HG03378 (cell line): ENCODE data around the gene TPRN.

Source experiments
- ATAC-seq: cut with Tn5 transposase; IDR thresholded peaks from one replicate; pipeline ENCODE4 v1.9.1; 2021; ENCODE audit warnings: mild to moderate bottlenecking, moderate library complexity; ENCODE audit not compliant: unreplicated experiment

TPRN gene

GRCh38 chr9:137191245-137191644 lies 9.3 kb downstream of the TPRN start:
- ATAC-seq = no peak

- no peak for ATAC-seq
These were observed 10.2 kb downstream of the TPRN start for GRCh38 chr9:137190315-137190856.

DNA sequence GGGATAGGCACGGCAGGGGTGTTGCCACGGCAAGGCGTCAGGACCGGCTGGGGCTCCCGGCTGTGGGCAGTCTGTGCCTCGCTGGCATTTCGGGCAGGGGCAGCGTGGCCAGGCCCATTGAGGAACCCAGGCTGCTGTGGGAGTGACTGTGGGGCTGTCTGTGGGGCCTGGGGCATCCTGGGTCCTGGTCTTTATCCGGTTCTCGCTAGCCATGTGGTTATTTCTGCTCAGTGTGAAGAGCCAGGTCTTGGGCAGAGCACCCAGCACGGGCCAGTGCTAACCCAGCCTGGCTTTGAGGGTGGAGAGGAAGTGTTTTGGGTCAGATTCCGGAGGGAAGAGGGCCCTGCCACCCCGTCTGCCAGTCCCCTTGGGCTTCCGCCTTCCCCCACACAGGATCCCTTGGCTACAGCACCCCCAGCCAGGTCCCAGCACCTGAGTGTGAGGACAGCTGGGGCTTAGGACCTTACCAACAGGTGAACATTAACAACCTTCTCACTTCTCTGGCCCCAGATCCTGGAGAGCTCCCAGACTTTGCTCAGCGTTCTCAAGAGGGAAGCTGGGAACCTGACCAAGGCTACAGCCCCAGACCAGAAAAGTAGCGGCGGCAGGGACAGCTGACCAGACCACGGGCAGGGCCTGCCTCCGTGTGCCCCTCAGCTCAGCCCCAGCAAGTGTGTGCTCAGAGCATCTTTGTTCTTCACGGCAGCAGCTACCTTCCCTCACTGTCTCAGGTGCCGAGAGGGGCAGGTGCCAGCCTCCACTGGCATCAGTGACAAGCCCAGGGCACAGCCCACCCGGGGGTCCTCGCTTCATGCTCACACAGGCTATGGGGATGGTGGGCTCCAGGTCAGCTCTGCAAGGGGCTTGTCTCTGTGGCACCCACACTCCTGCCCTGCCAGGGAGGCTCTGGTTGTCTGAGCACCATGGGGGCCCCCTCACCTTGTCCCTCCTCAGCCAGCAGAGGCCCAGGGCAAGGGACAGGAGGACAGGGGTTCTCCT lies 10.9 kb downstream of the TPRN start:
- ATAC-seq = no peak

GRCh38 chr9:137188490-137189296 lies 11.8 kb downstream of the TPRN start, which contains the start of the genes ANAPC2 and SSNA1:
ANAPC2 (minus strand) TSS chr9:137188560; CDS start chr9:137188532, 28 bp downstream.
SSNA1 (plus strand) TSS chr9:137188676; CDS start chr9:137188727, 51 bp downstream.
- peak; percentile 74 for ATAC-seq

- ATAC-seq = no peak
These were observed 12.5 kb downstream of the TPRN start for GRCh38 chr9:137188086-137188489.

GRCh38 chr9:137187386-137187785 lies 13.2 kb downstream of the TPRN start:
- no peak for ATAC-seq

GRCh38 chr9:137186385-137186784 lies 14.2 kb downstream of the TPRN start:
- no peak for ATAC-seq

DNA sequence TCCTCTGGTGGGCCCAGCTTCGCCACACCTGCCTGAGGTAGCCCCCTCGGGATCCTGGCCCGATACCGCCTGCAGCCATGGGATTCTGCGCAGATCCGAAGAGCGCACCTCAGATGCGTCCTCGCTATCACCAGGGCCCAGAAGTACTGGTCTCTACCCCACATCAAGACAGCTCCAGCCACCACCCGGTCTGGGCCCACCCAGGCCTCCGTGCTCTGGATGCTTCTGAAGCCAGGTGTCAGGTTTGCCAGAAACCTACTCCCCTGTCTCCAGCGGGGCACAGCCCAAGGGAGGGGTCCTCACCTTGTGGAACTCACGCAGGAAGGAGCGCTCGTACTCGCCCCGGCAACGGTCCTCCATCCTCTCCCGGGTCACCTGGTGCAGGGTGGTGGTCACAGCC lies 14.6 kb downstream of the TPRN start:
- ATAC-seq = no peak

DNA sequence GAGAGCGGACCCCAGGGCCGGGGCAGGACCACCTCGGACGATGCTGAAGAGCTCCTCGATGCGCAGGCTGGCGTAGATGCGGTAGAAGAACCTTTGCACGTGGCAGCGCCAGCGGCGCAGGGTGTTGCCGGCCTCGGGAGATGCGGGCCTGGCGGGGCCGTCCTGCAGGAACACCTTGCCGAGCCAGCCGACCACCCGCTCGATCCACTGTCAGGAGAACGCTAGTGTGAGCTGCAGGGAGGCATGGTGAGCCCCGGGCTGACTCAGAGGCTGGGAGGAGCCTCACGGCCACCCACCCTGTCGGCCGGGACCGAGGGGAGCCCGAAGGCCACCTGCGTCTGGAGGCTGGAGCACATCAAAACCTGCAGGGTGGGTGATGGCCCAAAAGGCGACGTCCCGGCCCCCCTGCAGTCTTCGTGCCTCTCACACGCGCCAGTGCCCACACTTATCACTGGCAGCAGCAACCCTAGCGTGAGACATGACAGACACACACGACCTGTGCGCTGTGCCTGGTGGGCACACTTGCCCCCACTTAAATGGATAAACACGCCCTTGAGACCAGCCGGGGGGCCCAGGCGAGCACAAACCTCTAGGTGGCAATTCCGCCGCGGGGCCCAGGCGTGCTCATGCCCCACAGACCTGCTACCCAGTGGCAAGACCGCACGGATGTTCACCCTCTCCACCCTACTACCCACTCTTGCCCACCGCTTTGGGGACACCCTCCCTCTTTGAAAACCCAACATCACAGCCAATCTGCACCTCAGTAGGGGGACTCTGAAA lies 15.5 kb downstream of the TPRN start:
- ATAC-seq = no peak

DNA sequence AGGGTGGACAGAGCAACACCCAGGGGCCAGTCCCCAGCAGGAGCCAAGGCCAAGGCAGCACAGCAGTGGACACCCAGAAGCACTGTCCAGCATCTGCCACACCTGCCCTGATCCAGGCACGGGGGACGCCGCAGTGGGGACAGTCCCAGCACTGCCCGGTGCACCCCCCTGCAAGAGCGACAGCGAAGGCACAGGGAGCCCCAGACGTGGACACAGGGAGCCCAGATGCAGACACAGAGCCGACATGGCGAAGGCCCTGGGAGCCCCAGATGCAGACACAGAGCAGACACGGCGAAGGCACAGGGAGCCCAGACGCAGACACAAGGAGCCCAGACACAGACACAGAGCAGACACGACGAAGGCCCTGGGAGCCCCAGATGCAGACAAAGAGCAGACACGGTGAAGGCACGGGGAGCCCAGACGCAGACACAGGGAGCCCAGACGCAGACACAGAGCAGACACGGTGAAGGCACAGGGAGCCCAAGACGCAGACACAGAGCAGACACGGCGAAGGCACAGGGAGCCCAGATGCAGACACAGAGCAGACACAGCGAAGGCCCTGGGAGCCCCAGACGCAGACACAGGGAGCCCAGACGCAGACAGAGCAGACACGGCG lies 16.5 kb downstream of the TPRN start:
- no peak for ATAC-seq

- ATAC-seq = no peak
These were observed 17.7 kb downstream of the TPRN start for GRCh38 chr9:137182836-137183235.

GRCh38 chr9:137181680-137182079 lies 18.9 kb downstream of the TPRN start:
- no peak for ATAC-seq

GRCh38 chr9:137180491-137180890 lies 20.1 kb downstream of the TPRN start:
- ATAC-seq = no peak

DNA sequence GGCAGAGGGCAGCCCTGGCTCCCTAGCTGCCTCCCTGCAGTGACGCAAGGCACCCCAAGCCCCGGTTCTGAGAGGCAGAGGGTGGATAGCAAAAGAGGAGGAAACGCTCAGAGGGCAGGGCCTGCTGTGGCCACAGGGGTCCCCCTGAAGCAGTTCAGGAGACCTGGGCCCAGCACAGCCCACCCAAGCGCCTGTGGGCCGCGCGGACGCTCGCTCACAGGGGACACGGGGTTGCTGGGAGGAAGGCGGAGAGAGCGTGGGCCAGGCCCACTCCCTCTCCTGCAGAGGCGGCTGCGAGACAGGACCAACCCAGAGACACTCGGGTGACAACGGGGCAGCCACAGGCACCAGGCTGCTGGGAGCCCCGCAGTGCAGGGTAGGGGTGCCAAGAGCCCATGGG lies 20.8 kb downstream of the TPRN start:
- no peak for ATAC-seq

GRCh38 chr9:137178939-137179630 lies 21.5 kb downstream of the TPRN start:
- no peak for ATAC-seq

DNA sequence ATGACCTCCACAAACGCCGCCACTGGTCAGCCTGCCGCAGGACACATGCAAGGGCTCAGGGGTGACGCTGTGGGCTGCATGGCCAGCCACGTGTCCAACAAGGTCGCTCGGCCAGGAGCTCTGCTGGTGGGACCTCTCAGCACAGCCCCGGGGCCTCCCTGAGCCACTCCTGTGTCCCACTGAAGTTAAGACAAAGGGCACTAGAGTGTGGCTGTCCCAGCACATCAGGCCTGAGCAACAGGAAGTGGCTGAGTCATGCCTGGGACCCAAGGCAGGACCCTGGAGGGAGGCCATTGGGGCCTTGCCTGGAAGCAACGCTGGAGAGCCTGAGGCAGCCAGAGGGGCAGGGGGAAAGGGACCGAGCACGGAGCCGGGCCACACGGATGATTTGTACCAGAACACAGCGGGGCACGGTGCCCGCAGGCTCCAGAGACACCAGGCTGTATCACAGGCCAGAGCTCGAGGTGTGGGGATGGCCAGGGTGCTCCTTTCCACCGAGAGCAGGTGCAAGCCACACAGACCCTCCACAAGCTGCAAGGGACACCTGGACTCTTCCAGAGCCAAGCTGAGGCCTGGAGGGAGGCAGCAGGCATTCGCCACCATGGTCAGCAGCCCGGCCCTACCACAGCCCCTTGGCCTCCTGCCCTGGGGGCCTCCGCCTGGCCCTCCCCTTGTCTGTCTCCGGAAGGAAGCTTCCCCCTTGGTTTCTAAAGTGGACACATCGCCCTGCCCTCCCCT lies 22.2 kb downstream of the TPRN start:
- no peak for ATAC-seq

- ATAC-seq = no peak
These were observed 24.0 kb downstream of the TPRN start for GRCh38 chr9:137176302-137177182.
